NCI-H524 (cell line): ENCODE measurements around the gene SLC25A13.

Experiments used
- DNase-seq, 2 experiments: peaks; one replicate each; lab custom pipeline; 2025; lab: John Stamatoyannopoulos, UW

SLC25A13 gene

DNA sequence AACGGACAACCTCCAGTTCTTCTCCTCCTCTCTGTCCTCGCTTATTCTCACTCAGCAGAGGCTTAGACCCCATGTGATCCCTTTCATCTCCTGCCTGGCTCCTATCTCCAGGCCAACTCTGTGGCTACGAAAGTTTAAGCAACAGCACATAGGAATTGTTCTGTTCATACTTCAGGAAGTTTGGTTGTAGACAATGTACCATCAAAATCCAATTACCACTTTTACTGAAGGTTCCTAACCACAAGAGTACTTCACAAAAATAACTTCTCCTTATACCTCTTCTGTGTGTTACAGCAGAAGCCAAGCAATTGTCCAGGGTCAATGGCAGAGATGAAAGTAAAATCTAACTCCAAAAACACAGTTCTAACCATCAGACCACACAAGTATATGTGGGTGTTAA lies 80.0 kb downstream of the SLC25A13 start:
- no peak for DNase-seq

- no peak for DNase-seq
These were observed 82.7 kb downstream of the SLC25A13 start for GRCh38 chr7:96238976-96239766.

DNA sequence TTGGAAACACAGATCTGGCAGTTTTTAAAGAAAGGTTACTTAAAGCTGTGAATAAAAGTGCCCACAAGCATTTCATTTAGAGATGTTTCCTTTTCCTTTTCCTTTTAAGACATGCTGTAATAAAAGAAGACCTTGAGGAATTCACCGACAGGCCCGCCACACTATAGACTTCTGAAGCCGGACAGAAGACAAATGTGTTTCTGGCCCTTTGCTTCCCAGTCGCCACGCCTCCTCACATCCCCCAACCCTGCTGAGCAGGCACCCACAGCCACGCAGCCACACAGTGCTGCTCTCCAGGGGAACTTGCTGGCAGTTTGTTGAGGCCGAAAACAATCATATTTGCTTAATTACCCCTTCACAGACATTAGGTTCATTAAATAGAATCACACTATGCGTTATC lies 83.4 kb downstream of the SLC25A13 start:
- no peak for DNase-seq

- no peak for DNase-seq
These were observed 84.9 kb downstream of the SLC25A13 start for GRCh38 chr7:96237040-96237439.

DNA sequence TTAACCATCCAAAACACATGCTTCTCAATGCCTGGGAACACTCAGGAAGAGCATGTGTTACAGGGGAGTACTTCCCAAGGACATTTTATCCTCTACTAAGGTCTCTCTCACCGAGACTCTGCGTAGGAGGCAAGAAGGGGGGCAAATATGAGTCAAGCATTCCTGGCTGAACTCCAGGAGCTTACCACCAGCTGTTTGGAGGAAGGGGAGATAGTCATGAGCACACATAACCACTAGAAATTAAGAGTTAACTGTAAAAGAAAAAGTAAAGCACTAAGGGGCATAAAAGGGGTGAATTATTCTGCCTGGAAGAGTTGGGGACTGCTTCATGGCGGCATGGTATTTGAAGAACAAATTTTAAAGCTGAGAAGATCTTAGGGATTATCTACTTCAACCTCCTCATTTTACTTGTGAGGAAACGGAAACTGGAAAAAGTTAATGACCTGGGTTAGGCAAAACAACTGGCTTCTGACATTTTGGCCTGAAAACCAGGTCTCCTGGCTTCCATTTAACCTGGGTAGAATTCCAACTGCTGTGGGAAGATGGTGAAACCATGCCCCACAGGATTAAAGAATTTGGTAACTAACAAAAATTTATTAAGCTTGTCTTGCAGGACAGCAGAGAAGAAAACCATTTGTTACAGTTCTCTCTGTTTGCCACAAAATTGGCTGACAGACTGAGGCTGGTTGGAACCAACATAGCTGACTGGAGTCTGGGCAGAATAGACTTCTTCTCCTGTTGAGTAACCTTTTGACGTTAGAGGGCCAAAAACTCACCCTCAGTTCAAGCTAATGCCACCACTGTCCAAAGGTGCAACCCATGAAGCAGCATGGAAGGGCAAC lies 85.5 kb downstream of the SLC25A13 start:
- peak; percentile 71 to 80 for DNase-seq

GRCh38 chr7:96235281-96235680 lies 86.6 kb downstream of the SLC25A13 start:
- DNase-seq = no peak

- no peak for DNase-seq
These were observed 88.3 kb downstream of the SLC25A13 start for GRCh38 chr7:96233528-96234154.

- no peak for DNase-seq
These were observed 88.8 kb downstream of the SLC25A13 start for GRCh38 chr7:96233084-96233483.

DNA sequence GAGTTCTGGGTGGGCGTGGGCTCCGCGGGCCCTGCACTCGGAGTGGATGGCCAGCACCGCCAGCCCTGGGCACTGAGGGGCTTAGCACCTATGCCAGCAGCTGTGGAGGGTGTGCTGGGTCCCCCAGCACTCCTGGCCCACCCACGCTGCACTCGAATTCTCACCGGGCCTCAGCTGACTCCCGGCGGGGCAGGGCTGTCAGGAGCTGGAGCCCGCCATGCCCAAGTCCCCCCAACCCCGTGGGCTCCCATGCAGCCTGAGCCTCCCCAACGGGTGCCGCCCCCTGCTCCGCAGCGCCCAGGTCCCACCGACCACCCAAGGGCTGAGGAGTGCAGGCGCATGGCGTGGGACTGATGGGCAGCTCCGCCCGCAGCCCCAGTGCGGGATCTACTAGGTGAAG lies 93.1 kb downstream of the SLC25A13 start:
- no peak for DNase-seq

GRCh38 chr7:96225251-96225650 lies 96.6 kb downstream of the SLC25A13 start:
- DNase-seq = no peak

- DNase-seq = no peak
These were observed 97.2 kb downstream of the SLC25A13 start for GRCh38 chr7:96224685-96225084.

DNA sequence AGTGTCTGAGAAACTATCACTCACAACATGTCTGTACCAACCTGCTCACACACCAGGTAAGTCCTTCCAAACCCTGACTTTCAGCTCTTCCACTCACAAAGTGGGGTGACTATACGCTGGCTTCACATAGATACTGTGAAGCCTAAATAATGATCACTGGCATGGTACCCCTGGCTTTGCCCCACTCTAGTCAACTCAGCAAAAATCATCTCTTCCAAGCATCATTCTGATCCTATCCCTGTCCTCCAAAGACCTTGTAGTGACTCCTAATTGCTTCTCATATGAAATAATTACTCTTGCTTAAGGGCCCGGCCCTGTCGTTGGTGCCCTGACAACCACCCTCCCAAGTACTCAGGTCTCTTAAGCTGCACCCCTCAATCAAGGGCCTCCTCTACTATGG lies 97.8 kb downstream of the SLC25A13 start:
- DNase-seq = no peak

DNA sequence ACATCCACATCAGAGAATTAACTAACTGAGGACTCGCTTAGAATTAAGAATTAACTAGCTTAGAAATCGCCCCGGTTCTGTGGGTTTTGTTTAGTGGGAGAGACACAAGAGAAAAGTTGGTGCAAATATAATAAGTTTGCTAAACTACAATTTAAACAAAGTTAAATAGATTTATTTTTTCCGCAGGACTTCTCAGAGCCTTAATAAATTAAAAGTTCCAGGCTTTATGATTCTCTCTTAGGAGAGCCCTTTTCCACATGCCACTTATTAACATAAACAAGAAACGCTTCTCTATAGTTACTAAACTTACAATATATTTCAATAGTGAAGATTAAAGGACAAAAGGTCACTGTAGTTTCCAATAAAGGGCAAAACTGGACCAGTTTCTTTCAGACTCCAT lies 100.0 kb downstream of the SLC25A13 start:
- DNase-seq = no peak

DNA sequence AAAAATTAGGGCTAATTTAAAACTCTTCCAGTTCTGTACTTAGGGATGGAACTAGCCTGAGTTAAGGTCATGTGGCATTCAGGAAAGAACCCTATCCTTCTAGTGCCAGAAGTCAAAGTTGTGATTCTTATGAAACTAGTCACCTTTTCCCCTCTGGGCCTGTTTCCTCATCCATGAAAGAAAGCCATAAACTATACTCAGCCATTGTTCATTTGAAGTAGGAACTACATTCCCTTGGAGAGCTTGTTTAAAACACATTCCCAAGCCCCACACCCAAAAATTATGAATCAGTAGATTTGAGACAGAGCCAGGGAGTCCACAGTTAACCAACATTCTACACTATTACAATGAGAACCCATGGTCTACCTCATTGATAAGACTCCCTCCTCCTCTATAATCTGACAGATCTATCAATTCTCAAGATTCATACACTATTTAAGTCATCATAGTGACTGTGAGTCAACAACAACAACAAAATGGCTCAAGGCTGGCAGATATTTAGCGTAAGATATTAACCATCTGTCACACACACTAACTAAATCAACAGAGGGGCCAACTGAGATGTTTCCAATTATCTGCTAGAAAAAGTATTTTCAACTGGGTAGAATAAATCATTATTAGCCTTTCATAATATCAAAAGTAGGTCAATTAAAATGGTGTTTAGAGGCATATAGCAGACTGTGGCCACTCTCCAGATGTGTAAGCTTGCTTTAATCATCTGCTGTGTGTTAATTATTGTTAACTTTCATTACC lies 102.3 kb downstream of the SLC25A13 start:
- peak in 1 of 2 experiments; percentile 2 for DNase-seq

GRCh38 chr7:96218664-96219243 lies 103.1 kb downstream of the SLC25A13 start:
- peak; percentile 26 to 71 for DNase-seq

DNA sequence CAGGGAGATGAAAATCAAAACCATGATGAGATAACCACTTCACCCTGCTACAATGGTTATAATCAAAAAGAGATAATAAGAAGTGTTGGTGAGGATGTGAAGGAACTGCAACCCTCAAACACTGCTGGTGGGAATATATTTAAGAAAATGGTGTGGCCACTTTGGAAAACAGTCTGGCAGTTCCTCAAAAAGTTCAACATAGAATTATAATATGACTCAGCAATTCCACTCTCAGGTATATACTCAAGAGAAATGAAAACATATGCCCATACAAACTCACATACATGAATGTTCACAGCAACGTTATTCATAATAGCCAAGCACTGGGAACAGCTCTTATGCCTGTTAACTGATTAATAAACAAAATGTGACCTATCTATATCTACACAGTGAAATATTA lies 104.8 kb downstream of the SLC25A13 start:
- DNase-seq = no peak

- DNase-seq = no peak
These were observed 105.5 kb downstream of the SLC25A13 start for GRCh38 chr7:96216373-96216772.

GRCh38 chr7:96212474-96212873 lies 109.4 kb downstream of the SLC25A13 start:
- no peak for DNase-seq

DNA sequence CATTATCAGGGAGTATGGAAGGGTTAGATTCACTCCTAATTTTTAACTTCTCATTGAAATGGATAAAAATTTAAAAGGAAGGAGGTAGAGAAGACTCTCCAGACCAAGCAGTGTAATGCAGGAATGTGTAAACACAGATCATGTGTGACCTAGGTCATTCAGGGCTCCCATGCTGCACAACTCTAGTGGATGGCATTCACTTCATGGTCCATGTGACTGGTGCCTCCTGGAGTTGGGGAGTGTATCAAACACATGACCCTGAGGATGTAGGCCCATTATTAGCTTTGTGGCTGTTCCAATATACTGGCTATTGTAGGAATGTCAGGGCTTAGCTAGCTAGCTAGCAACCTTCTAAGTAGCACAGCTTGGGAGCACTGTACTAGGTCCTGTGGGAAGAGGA lies 109.9 kb downstream of the SLC25A13 start:
- no peak for DNase-seq

DNA sequence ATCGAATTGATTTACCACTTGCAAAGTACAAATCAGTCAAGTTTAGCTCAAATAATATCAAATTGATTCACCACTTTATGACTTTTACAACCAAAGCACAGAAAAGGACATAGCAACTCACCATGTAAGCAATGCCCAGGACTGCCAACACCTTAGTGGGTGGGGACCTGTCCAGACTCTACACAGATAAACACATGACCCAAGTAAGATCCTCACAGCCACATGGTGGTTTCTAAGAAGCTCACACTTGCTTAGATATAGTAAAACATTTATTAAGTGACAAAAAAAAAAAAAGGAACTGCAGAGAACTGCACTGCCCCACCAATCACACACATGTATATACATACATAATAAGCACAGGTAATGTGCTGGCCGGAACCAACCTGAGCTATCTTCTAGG lies 116.2 kb downstream of the SLC25A13 start:
- no peak for DNase-seq

DNA sequence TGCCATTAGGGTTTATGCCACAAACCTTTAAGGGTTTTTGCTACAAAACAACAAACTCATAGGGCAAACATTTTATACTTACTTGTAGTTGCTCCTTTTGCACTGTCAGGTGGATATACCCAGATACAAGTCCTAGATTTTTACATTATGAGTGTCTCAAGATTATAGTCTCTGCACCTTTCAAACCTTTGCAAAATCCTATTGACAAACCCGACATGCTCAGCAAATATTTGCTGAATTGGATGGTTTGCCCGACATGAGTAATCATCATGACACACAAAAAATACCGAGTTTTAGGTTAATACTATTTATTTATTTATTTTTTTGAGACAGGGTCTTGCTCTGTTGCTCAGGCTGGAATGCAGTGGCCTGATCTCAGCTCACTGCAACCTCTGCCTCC lies 117.3 kb downstream of the SLC25A13 start:
- DNase-seq = no peak

DNA sequence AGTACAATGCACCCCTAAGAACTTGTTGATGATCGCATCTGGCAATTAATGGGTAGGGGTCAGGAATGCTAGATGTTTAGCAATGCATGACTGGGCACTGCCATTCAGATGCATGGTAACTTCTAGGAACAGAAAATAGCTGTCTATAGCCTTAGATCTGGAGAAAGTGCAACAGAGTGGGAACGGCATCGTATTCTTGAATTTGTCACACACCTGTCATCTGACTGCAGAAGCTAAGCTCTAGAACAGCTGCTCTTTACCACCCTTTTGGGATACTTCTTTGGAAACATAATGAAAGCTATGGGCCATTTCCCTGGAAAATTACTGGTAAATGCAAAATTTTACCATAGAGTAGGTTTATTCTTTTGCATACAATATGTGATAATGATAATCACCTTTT lies 118.1 kb downstream of the SLC25A13 start:
- DNase-seq = peak in 1 of 2 experiments; percentile 18
